Astrocyte (in vitro differentiated cells and primary cell): ENCODE results near the gene SH3BGRL. TPM values are rescaled to one million over a fixed set of nuclear protein-coding genes. Genes with fewer than 3 reads are reported as not detected.

ENCODE experiments used
- DNase-seq: peaks from one replicate; pipeline ENCODE4 v3.0.0-alpha.2; 2010; ENCODE audit warnings: low read depth
- FAIRE-seq: peaks from 2 replicates; lab custom pipeline; 2011; peaks lifted over from hg19 to GRCh38; lab: Jason Lieb, UNC
- H2AFZ ChIP-seq: 2 replicates; pipeline ENCODE4 v1.6.0; 2012; ENCODE audit warnings: low read depth, low read length, inconsistent platforms
- H3K27ac ChIP-seq: 2 replicates; pipeline ENCODE4 v1.5.1; 2011; ENCODE audit warnings: low read depth, low read length, inconsistent platforms
- H3K27me3 ChIP-seq: 2 replicates; pipeline ENCODE4 v1.6.0; 2011; ENCODE audit warnings: low read length, inconsistent platforms; ENCODE audit not compliant: insufficient read depth
- H3K36me3 ChIP-seq: 2 replicates; pipeline ENCODE4 v1.5.1; 2011; ENCODE audit warnings: low read length, inconsistent platforms; ENCODE audit not compliant: insufficient read depth
- H3K4me1 ChIP-seq: 2 replicates; pipeline ENCODE4 v1.5.1; 2011; ENCODE audit warnings: low read length, inconsistent platforms; ENCODE audit not compliant: insufficient read depth
- H3K4me2 ChIP-seq: 2 replicates; pipeline ENCODE4 v1.6.0; 2012; ENCODE audit warnings: low read length, inconsistent platforms
- H3K4me3 ChIP-seq: 2 replicates; pipeline ENCODE4 v1.5.1; 2011; ENCODE audit warnings: low read depth, mild to moderate bottlenecking, low read length, inconsistent platforms; ENCODE audit not compliant: insufficient read depth
- H3K79me2 ChIP-seq: 2 replicates; pipeline ENCODE4 v1.6.0; 2012; ENCODE audit warnings: mild to moderate bottlenecking, low read length, inconsistent platforms; ENCODE audit not compliant: insufficient read depth
- H3K9ac ChIP-seq: 2 replicates; pipeline ENCODE4 v1.6.0; 2012; ENCODE audit warnings: mild to moderate bottlenecking, low read length, inconsistent platforms
- H3K9me3 ChIP-seq: 2 replicates; pipeline ENCODE4 v1.5.1; 2012; ENCODE audit warnings: low read depth, mild to moderate bottlenecking, low read length, inconsistent platforms; ENCODE audit not compliant: insufficient read depth
- H4K20me1 ChIP-seq: 2 replicates; pipeline ENCODE4 v1.6.0; 2012; ENCODE audit warnings: low read length, inconsistent platforms; ENCODE audit not compliant: insufficient read depth
- H3K27ac Mint-ChIP-seq: one replicate; pipeline ENCODE4 v1.8.0; 2021; ENCODE audit warnings: mild to moderate bottlenecking, mixed read lengths; ENCODE audit not compliant: unreplicated experiment
- H3K27me3 Mint-ChIP-seq: one replicate; pipeline ENCODE4 v1.8.0; 2021; ENCODE audit warnings: low read depth, mixed read lengths; ENCODE audit not compliant: unreplicated experiment
- H3K36me3 Mint-ChIP-seq: one replicate; pipeline ENCODE4 v1.8.0; 2021; ENCODE audit warnings: low read depth, mixed read lengths; ENCODE audit not compliant: unreplicated experiment
- H3K4me1 Mint-ChIP-seq: one replicate; pipeline ENCODE4 v1.8.0; 2021; ENCODE audit warnings: low read depth, mixed read lengths; ENCODE audit not compliant: unreplicated experiment
- H3K4me3 Mint-ChIP-seq: one replicate; pipeline ENCODE4 v1.8.0; 2021; ENCODE audit warnings: mild to moderate bottlenecking, moderate library complexity, mixed read lengths; ENCODE audit not compliant: unreplicated experiment
- H3K9me3 Mint-ChIP-seq: one replicate; pipeline ENCODE4 v1.8.0; 2021; ENCODE audit warnings: mild to moderate bottlenecking, mixed read lengths; ENCODE audit not compliant: unreplicated experiment
- CTCF ChIP-seq: IDR thresholded peaks from 2 replicates; pipeline ENCODE4 v1.5.1; 2011; ENCODE audit warnings: low read depth, mild to moderate bottlenecking, inconsistent platforms, low read length, moderate library complexity; ENCODE audit not compliant: insufficient read depth
- EZH2 ChIP-seq: IDR thresholded peaks from 2 replicates; pipeline ENCODE4 v1.6.1; 2012; ENCODE audit warnings: mild to moderate bottlenecking, low read length, inconsistent platforms; ENCODE audit not compliant: insufficient read depth
- total RNA-seq: library from RNA; stranded (reverse); gene quantifications from 2 replicates; pipeline ENCODE4 v1.2.1, GENCODE V29; 2021

SH3BGRL gene
- total RNA-seq, 1 donor from 2014 or later, result 132 TPM

DNA sequence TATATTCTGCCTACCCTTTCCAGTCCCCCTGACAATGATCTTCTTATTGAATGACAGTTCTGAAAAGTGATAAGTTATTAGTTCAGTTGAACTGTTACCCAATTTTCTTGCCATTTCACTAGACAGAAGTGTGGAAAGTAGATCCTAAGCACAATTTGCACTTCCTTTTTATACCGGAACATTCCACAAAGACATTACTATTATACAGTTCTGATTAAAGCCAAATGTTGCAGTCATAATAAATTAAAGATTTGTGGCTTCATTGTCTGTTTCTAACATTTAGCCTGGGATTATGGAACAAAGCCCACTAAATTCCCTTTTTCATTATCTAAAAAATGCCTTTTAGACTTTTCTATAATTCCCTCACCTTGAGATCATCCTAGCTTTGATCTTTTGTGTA lies 13.8 kb downstream of the SH3BGRL start:
- Histone ChIP-seq H3K27me3 (no peaks in the 10 kb centered on the region), H3K79me2 (peaks cover 19% of the 10 kb centered on the region), H3K4me2 (no peak overlapping the region), H3K4me1 (no peaks in the 10 kb centered on the region), H3K36me3 (no peaks in the 10 kb centered on the region), H3K9ac (no peak overlapping the region), H3K9me3 (no peaks in the 10 kb centered on the region), H2AFZ (no peak overlapping the region), H4K20me1 (peaks cover 10% of the 10 kb centered on the region), H3K4me3 (no peak overlapping the region), H3K27ac (no peak overlapping the region)
- Mint-ChIP-seq H3K27ac (no peak overlapping the region), H3K4me1 (no peaks in the 10 kb centered on the region), H3K9me3 (no peaks in the 10 kb centered on the region), H3K27me3 (no peaks in the 10 kb centered on the region), H3K36me3 (no peaks in the 10 kb centered on the region), H3K4me3 (no peak overlapping the region)
- DNase-seq (no peak), FAIRE-seq (peak; percentile 80)
- TF ChIP-seq CTCF (no peak), EZH2 (no peak)

GRCh38 chrX:81229229-81229628 lies 27.3 kb downstream of the SH3BGRL start:
- Histone ChIP-seq H3K27me3 (no peaks in the 10 kb centered on the region), H3K4me1 (no peaks in the 10 kb centered on the region), H3K4me3 (no peak overlapping the region), H3K27ac (no peak overlapping the region), H3K79me2 (peaks cover 23% of the 10 kb centered on the region), H3K4me2 (no peak overlapping the region), H3K9me3 (no peaks in the 10 kb centered on the region), H4K20me1 (no peaks in the 10 kb centered on the region), H2AFZ (no peak overlapping the region), H3K36me3 (no peaks in the 10 kb centered on the region), H3K9ac (no peak overlapping the region)
- no peak overlapping the region for H3K4me3 Mint-ChIP-seq
- H3K27me3 Mint-ChIP-seq, result no peaks in the 10 kb centered on the region
- H3K36me3 Mint-ChIP-seq, result no peaks in the 10 kb centered on the region
- H3K27ac Mint-ChIP-seq, result no peak overlapping the region
- DNase-seq (no peak), FAIRE-seq (no peak)
- TF ChIP-seq EZH2 (no peak), CTCF (no peak)
- H3K9me3 Mint-ChIP-seq, result no peaks in the 10 kb centered on the region
- peaks cover 6% of the 10 kb centered on the region for H3K4me1 Mint-ChIP-seq

GRCh38 chrX:81229901-81230300 lies 28.0 kb downstream of the SH3BGRL start:
- Histone ChIP-seq H3K79me2 (peaks cover 23% of the 10 kb centered on the region), H3K27ac (no peak overlapping the region), H3K4me3 (no peak overlapping the region), H2AFZ (no peak overlapping the region), H3K36me3 (no peaks in the 10 kb centered on the region), H4K20me1 (no peaks in the 10 kb centered on the region), H3K9ac (no peak overlapping the region), H3K4me2 (no peak overlapping the region), H3K9me3 (no peaks in the 10 kb centered on the region), H3K4me1 (no peaks in the 10 kb centered on the region), H3K27me3 (no peaks in the 10 kb centered on the region)
- H3K4me1 Mint-ChIP-seq, result peaks cover 4% of the 10 kb centered on the region
- DNase-seq (no peak), FAIRE-seq (peak; percentile 39)
- no peak overlapping the region for H3K4me3 Mint-ChIP-seq
- no peak overlapping the region for H3K27ac Mint-ChIP-seq
- H3K9me3 Mint-ChIP-seq, result no peaks in the 10 kb centered on the region
- no peaks in the 10 kb centered on the region for H3K36me3 Mint-ChIP-seq
- TF ChIP-seq CTCF, result no peak
- TF ChIP-seq EZH2, result no peak
- no peaks in the 10 kb centered on the region for H3K27me3 Mint-ChIP-seq
